H1 (cell line): ENCODE results near the gene DIRAS2. TPM values are rescaled to one million over a fixed set of nuclear protein-coding genes. Genes with fewer than 3 reads are reported as not detected.

ENCODE experiments used
- CTCF ChIA-PET: fragments of 300-600 bp; sonication (Branson Sonifier 250); formaldehyde crosslinking; loops from one replicate; lab custom pipeline; 2021; ENCODE audit not compliant: partially characterized antibody; lab: Charles Lee
- POLR2A ChIA-PET: fragments of 300-600 bp; sonication (Branson Sonifier 250); formaldehyde crosslinking; loops from one replicate; lab custom pipeline; 2021; ENCODE audit warnings: inconsistent platforms; ENCODE audit not compliant: partially characterized antibody; lab: Charles Lee
- DNase-seq, 2 experiments: peaks; one replicate each; pipeline versions ENCODE4 v3.0.0 to v3.0.0-alpha.2; 2010 to 2022; ENCODE audit warnings: low spot score in 2 of 2, low read depth in 1 of 2, mixed read lengths in 1 of 2
- FAIRE-seq: peaks from 2 replicates; lab custom pipeline; 2011; peaks lifted over from hg19 to GRCh38; lab: Jason Lieb, UNC
- H2AFZ ChIP-seq: 2 replicates; pipeline ENCODE4 v1.8.1; 2012; ENCODE audit warnings: low read length, inconsistent platforms
- H2AK5ac ChIP-seq: 2 replicates; pipeline ENCODE4 v1.6.1; 2013; ENCODE audit warnings: low read depth, low read length
- H2BK120ac ChIP-seq: replicated peaks from 2 replicates; pipeline ENCODE3; 2013; ENCODE audit warnings: low read depth, low read length, inconsistent platforms
- H2BK12ac ChIP-seq: 2 replicates; pipeline ENCODE4 v1.6.1; 2013; ENCODE audit warnings: low read depth, low read length
- H2BK15ac ChIP-seq: 2 replicates; pipeline ENCODE4 v1.6.1; 2013; ENCODE audit warnings: low read length
- H2BK20ac ChIP-seq: 2 replicates; pipeline ENCODE4 v1.6.1; 2013; ENCODE audit warnings: low read length
- H2BK5ac ChIP-seq: 2 replicates; pipeline ENCODE4 v1.6.1; 2013; ENCODE audit warnings: low read depth, low read length
- H3K14ac ChIP-seq: 2 replicates; pipeline ENCODE4 v1.6.1; 2013; ENCODE audit warnings: inconsistent platforms; ENCODE audit not compliant: insufficient read length
- H3K18ac ChIP-seq: 2 replicates; pipeline ENCODE4 v1.6.1; 2013; ENCODE audit warnings: low read length; ENCODE audit errors: extremely low read depth
- H3K23ac ChIP-seq: 2 replicates; pipeline ENCODE4 v1.6.1; 2013; ENCODE audit warnings: inconsistent platforms; ENCODE audit not compliant: insufficient read length
- H3K23me2 ChIP-seq: 2 replicates; pipeline ENCODE4 v1.6.1; 2013; ENCODE audit warnings: low read depth, low read length
- H3K27ac ChIP-seq: 2 replicates; pipeline ENCODE4 v1.6.1; 2011; ENCODE audit warnings: low read depth, low read length, inconsistent platforms
- H3K27me3 ChIP-seq, 4 experiments: replicated peaks in 1 of 4; 1 replicate in 1 of 4; 2 replicates in 3 of 4; pipeline versions ENCODE4 v1.6.1 to v1.8.1; 2011 to 2013; ENCODE audit warnings: low read length in 3 of 4, mild to moderate bottlenecking in 3 of 4, inconsistent platforms in 2 of 4, mixed read lengths in 2 of 4, moderate library complexity in 1 of 4; ENCODE audit not compliant: control insufficient read depth in 3 of 4, insufficient read depth in 3 of 4; ENCODE audit errors: extremely low read depth in 1 of 4
- H3K36me3 ChIP-seq, 4 experiments: 2 replicates each; pipeline versions ENCODE4 v1.6.1 to v1.8.1; 2011 to 2013; ENCODE audit warnings: mild to moderate bottlenecking in 4 of 4, low read length in 3 of 4, moderate library complexity in 2 of 4, control low read depth in 1 of 4, inconsistent platforms in 1 of 4; ENCODE audit not compliant: insufficient read depth in 4 of 4, control insufficient read depth in 2 of 4
- H3K4ac ChIP-seq: replicated peaks from 2 replicates; pipeline ENCODE3; 2013; ENCODE audit warnings: low read length, low read depth, mixed read lengths, inconsistent platforms; ENCODE audit not compliant: insufficient read length
- H3K4me1 ChIP-seq, 4 experiments: replicated peaks in 1 of 4; 1 replicate in 1 of 4; 2 replicates in 3 of 4; pipeline versions ENCODE4 v1.6.1 to v1.8.1; 2011 to 2013; ENCODE audit warnings: low read length in 3 of 4, inconsistent platforms in 2 of 4, mixed read lengths in 1 of 4; ENCODE audit not compliant: insufficient read depth in 4 of 4, control insufficient read depth in 3 of 4
- H3K4me2 ChIP-seq, 2 experiments: 2 replicates each; pipeline versions ENCODE4 v1.6.1 to v1.8.1; 2011 to 2013; ENCODE audit warnings: low read depth in 2 of 2, low read length in 2 of 2, control low read depth in 1 of 2, inconsistent platforms in 1 of 2, mild to moderate bottlenecking in 1 of 2; ENCODE audit not compliant: insufficient read depth in 1 of 2
- H3K4me3 ChIP-seq, 4 experiments: fragments of 200-600, 300-600 bp in 1 of 4; sonication (generic), shearing (Covaris generic), sonication (Bioruptor Twin) in 1 of 4; 2 replicates each; pipeline versions ENCODE4 v1.5.1 to v1.8.1; 2011 to 2016; ENCODE audit warnings: low read length in 4 of 4, low read depth in 3 of 4, control low read depth in 2 of 4, inconsistent platforms in 2 of 4, mild to moderate bottlenecking in 2 of 4, mixed read lengths in 1 of 4, moderate library complexity in 1 of 4; ENCODE audit not compliant: insufficient read depth in 2 of 4; ENCODE audit errors: extremely low read depth in 1 of 4
- H3K56ac ChIP-seq: replicated peaks from 2 replicates; pipeline ENCODE3; 2013; ENCODE audit warnings: low read depth, mild to moderate bottlenecking, mixed read lengths, low read length, inconsistent platforms; ENCODE audit not compliant: insufficient read length
- H3K79me1 ChIP-seq: 2 replicates; pipeline ENCODE4 v1.6.1; 2013; ENCODE audit warnings: low read depth, low read length, control low read depth
- H3K79me2 ChIP-seq, 2 experiments: 2 replicates each; pipeline versions ENCODE4 v1.6.1 to v1.8.1; 2012 to 2013; ENCODE audit warnings: low read length in 2 of 2, mild to moderate bottlenecking in 2 of 2, inconsistent platforms in 1 of 2; ENCODE audit not compliant: insufficient read depth in 2 of 2, control insufficient read depth in 1 of 2
- H3K9ac ChIP-seq, 4 experiments: replicated peaks in 1 of 4; 1 replicate in 1 of 4; 2 replicates in 3 of 4; pipeline versions ENCODE4 v1.6.1 to v1.8.1; 2011 to 2013; ENCODE audit warnings: low read depth in 3 of 4, low read length in 3 of 4, control low read depth in 2 of 4, mild to moderate bottlenecking in 2 of 4, moderate library complexity in 2 of 4, inconsistent platforms in 1 of 4; ENCODE audit errors: extremely low read depth in 1 of 4
- H3K9me3 ChIP-seq, 2 experiments: 2 replicates each; pipeline versions ENCODE4 v1.6.1 to v1.8.1; 2012 to 2013; ENCODE audit warnings: mild to moderate bottlenecking in 2 of 2, moderate library complexity in 2 of 2, control low read depth in 1 of 2, inconsistent platforms in 1 of 2, low read depth in 1 of 2, low read length in 1 of 2, mixed read lengths in 1 of 2; ENCODE audit not compliant: insufficient read depth in 2 of 2
- H4K20me1 ChIP-seq, 2 experiments: replicated peaks in 1 of 2; 2 replicates each; pipeline versions ENCODE3 to v1.8.1; 2011 to 2013; ENCODE audit warnings: inconsistent platforms in 2 of 2, low read length in 2 of 2, mild to moderate bottlenecking in 1 of 2; ENCODE audit not compliant: insufficient read depth in 2 of 2, control insufficient read depth in 1 of 2
- H4K5ac ChIP-seq: 2 replicates; pipeline ENCODE4 v1.6.1; 2013; ENCODE audit warnings: low read length, low read depth, mixed read lengths, inconsistent platforms; ENCODE audit not compliant: insufficient read length
- H4K8ac ChIP-seq: 2 replicates; pipeline ENCODE4 v1.8.0; 2013; ENCODE audit warnings: mild to moderate bottlenecking, moderate library complexity, low read length, inconsistent platforms; ENCODE audit not compliant: insufficient read depth; ENCODE audit errors: extremely low read depth
- H4K91ac ChIP-seq: replicated peaks from 2 replicates; pipeline ENCODE3; 2013; ENCODE audit warnings: low read length, mixed read lengths, inconsistent platforms; ENCODE audit not compliant: insufficient read length
- BACH1 ChIP-seq: IDR thresholded peaks from 2 replicates; pipeline ENCODE4 v1.6.1; 2012; ENCODE audit warnings: low read length, improper control_type of control experiment
- CTCF ChIP-seq, 3 experiments: IDR thresholded peaks; 1 replicate in 2 of 3; 2 replicates in 1 of 3; pipeline versions ENCODE4 v1.5.1 to v1.6.1; 2011; ENCODE audit warnings: low read length in 3 of 3, mild to moderate bottlenecking in 3 of 3, inconsistent platforms in 2 of 3, low read depth in 1 of 3, moderate library complexity in 1 of 3; ENCODE audit not compliant: insufficient read depth in 1 of 3; ENCODE audit errors: control extremely low read depth in 1 of 3
- GABPA ChIP-seq: IDR thresholded peaks from 2 replicates; pipeline ENCODE4 v1.6.1; 2011; ENCODE audit warnings: mild to moderate bottlenecking, low read length, moderate library complexity, borderline replicate concordance; ENCODE audit not compliant: insufficient read depth
- JUND ChIP-seq: IDR thresholded peaks from 2 replicates; pipeline ENCODE4 v1.6.1; 2011; ENCODE audit warnings: mild to moderate bottlenecking, improper control_type of control experiment, low read length
- RNF2 ChIP-seq: fragments of 200-900, 300-1000 bp; sonication (generic); IDR thresholded peaks from 2 replicates; pipeline ENCODE4 v1.7.1; 2016; ENCODE audit warnings: borderline replicate concordance, low read depth, mild to moderate bottlenecking, antibody characterized with exemption, low read length; ENCODE audit not compliant: poor library complexity, severe bottlenecking; ENCODE audit errors: missing control alignments
- TAF7 ChIP-seq: optimal IDR thresholded peaks from 2 replicates; pipeline ENCODE3; 2011; ENCODE audit warnings: low read depth, mild to moderate bottlenecking, inconsistent platforms, low read length, moderate library complexity, borderline replicate concordance
- TCF12 ChIP-seq: IDR thresholded peaks from 2 replicates; pipeline ENCODE4 v1.6.1; 2011; ENCODE audit warnings: low read depth, mild to moderate bottlenecking, low read length
- WGBS, 2 experiments: shearing (Covaris generic) in 1 of 2; methylation state at CpG; one replicate each; pipeline versions ENCODE4 v1.1.6 to v1.1.7; 2013 to 2015; ENCODE audit warnings: low lambda C conversion rate in 2 of 2, mixed read lengths in 2 of 2, inconsistent platforms in 1 of 2, low coverage in 1 of 2, missing lambda C conversion rate in 1 of 2; ENCODE audit not compliant: insufficient replicate concordance in 2 of 2, insufficient coverage in 1 of 2, insufficient read length in 1 of 2; ENCODE audit errors: extremely low coverage in 1 of 2, missing lambda C conversion rate in 1 of 2; 5-methylcytosine and 5-hydroxymethylcytosine counted together
- polyA plus RNA-seq, 7 experiments: library from polyadenylated mRNA; depleted of rRNA in 3 of 7; stranded (reverse) in 5 of 7; unstranded in 2 of 7; fragments of >200 nt in 5 of 7; fragments of 200-250 nt in 2 of 7; gene quantifications; 1 replicate in 5 of 7; 2 replicates in 1 of 7; 4 replicates in 1 of 7; pipeline versions ENCODE4 v1.2.1 to v1.2.3, GENCODE V29; 2011 to 2013; ENCODE audit warnings: missing spikeins in 2 of 7, mixed read lengths in 2 of 7
- total RNA-seq: library from RNA; stranded (reverse); fragmentation: NEBNext Ultra II Directional; extraction: Animal tissue kit (Norgen Biotek cat#: 25700); gene quantifications from 2 replicates; pipeline ENCODE4 v1.2.1, GENCODE V29; 2021

DIRAS2 gene
- total and polyA plus RNA-seq, 2 of the 8 experiments (the other 6 are each of a cell fraction or from before 2014, with no cell fraction given), result 0.06 to 0.15 TPM

GRCh38 chr9:90647843-90648242, 5.2 kb upstream of the DIRAS2 start:
- Histone ChIP-seq H2AFZ (no peak overlapping the region), H3K79me2 (no peaks in the 10 kb centered on the region), H3K23ac (no peak overlapping the region), H2BK15ac (no peak overlapping the region), H4K91ac (no peak overlapping the region), H3K36me3 (no peaks in the 10 kb centered on the region), H2AK5ac (no peak overlapping the region), H3K56ac (no peak overlapping the region), H3K18ac (no peak overlapping the region), H4K8ac (no peak overlapping the region), H3K9me3 (peaks cover 0 to 6% of the 10 kb centered on the region in 2 experiments; a peak in 1 of 4 replicates), H3K9ac (no peak overlapping the region), H3K23me2 (peaks cover 1% of the 10 kb centered on the region), H3K4me3 (no peak overlapping the region), H2BK120ac (no peak overlapping the region), H4K5ac (no peak overlapping the region), H2BK12ac (no peak overlapping the region), H3K27me3 (peaks cover 0 to 1% (median under 1%) of the 10 kb centered on the region in 4 experiments; a peak in 2 of 7 replicates), H3K14ac (no peak overlapping the region), H4K20me1 (no peaks in the 10 kb centered on the region), H2BK5ac (no peak overlapping the region), H3K4ac (no peak overlapping the region), H3K27ac (no peak overlapping the region), H2BK20ac (no peak overlapping the region), H3K79me1 (no peaks in the 10 kb centered on the region), H3K4me2 (no peak overlapping the region), H3K4me1 (no peaks in the 10 kb centered on the region)
- DNase-seq (no peak), FAIRE-seq (no peak)
- POLR2A ChIA-PET, result no interaction called here
- CTCF ChIA-PET, result interaction anchor here (1.8 kb wide), 1 partner anchor 18 kb away, joined by 4 read pairs; no protein-coding TSS in a partner anchor
- TF ChIP-seq TAF7 (no peak), RNF2 (no peak), GABPA (no peak), TCF12 (no peak), CTCF (IDR thresholded peaks at IDR 0.05; ENCODE audit: control extremely low read depth in 1 of 3, insufficient read depth in 1 of 3, low read depth in 1 of 3, low read length in 3 of 3) (no peak), JUND (no peak), BACH1 (no peak)
- 80% methylated on average over 2 of the region's 2 CpGs; no CpG with 5 or more reads in 1 of the 2 experiments for WGBS, 2 experiments
